ENCODE data around the gene RNF207.
A peak's percentile ranks its signal among the peaks of the same experiment; 100 is the strongest.

The RNF207 gene

GRCh38 chr1:6247651-6248050, 41.7 kb downstream of the RNF207 start:
- DNase-seq (ENCODE audit: extremely low read depth in 1 of 2, low read depth in 1 of 2) = no peak

GRCh38 chr1:6248161-6248776, 42.4 kb downstream of the RNF207 start:
- DNase-seq (ENCODE audit: extremely low read depth in 1 of 2, low read depth in 1 of 2) = no peak

- no peak for DNase-seq (ENCODE audit: extremely low read depth in 1 of 2, low read depth in 1 of 2)
Observed at GRCh38 chr1:6248932-6249738, 43.2 kb downstream of the RNF207 start.

GRCh38 chr1:6249739-6250689, 44.1 kb downstream of the RNF207 start:
- no peak for DNase-seq (ENCODE audit: extremely low read depth in 1 of 2, low read depth in 1 of 2)

- DNase-seq (ENCODE audit: extremely low read depth in 1 of 2, low read depth in 1 of 2) = no peak
Observed at GRCh38 chr1:6251233-6251632, 45.3 kb downstream of the RNF207 start.

GRCh38 chr1:6251681-6252373, 45.9 kb downstream of the RNF207 start:
- DNase-seq (ENCODE audit: extremely low read depth in 1 of 2, low read depth in 1 of 2) = no peak

- DNase-seq (ENCODE audit: extremely low read depth in 1 of 2, low read depth in 1 of 2) = no peak
Observed at GRCh38 chr1:6252374-6252710, 46.4 kb downstream of the RNF207 start.

GRCh38 chr1:6253380-6253779, 47.5 kb downstream of the RNF207 start:
- no peak for DNase-seq (ENCODE audit: extremely low read depth in 1 of 2, low read depth in 1 of 2)

- DNase-seq (ENCODE audit: extremely low read depth in 1 of 2, low read depth in 1 of 2) = no peak
Observed at GRCh38 chr1:6254691-6255090, 48.8 kb downstream of the RNF207 start.

- no peak for DNase-seq (ENCODE audit: extremely low read depth in 1 of 2, low read depth in 1 of 2)
Observed at GRCh38 chr1:6256645-6257044, 50.7 kb downstream of the RNF207 start.

GRCh38 chr1:6257541-6258069, 51.7 kb downstream of the RNF207 start:
- DNase-seq (ENCODE audit: extremely low read depth in 1 of 2, low read depth in 1 of 2) = no peak

- no peak for DNase-seq (ENCODE audit: extremely low read depth in 1 of 2, low read depth in 1 of 2)
Observed at GRCh38 chr1:6258675-6259074, 52.8 kb downstream of the RNF207 start.

GRCh38 chr1:6259491-6260362, 53.8 kb downstream of the RNF207 start:
- DNase-seq (ENCODE audit: extremely low read depth in 1 of 2, low read depth in 1 of 2) = peak; percentile 42 to 61

- DNase-seq (ENCODE audit: extremely low read depth in 1 of 2, low read depth in 1 of 2) = no peak
Observed at GRCh38 chr1:6260433-6260934, 54.6 kb downstream of the RNF207 start.

- DNase-seq (ENCODE audit: extremely low read depth in 1 of 2, low read depth in 1 of 2) = peak in 1 of 2 donors; percentile 46
Observed at GRCh38 chr1:6260961-6261614, 55.2 kb downstream of the RNF207 start, which contains the start of gene GPR153. GPR153 (minus strand) TSS chr1:6261098; CDS start chr1:6254905, 6,193 bp downstream.

GRCh38 chr1:6261615-6261995, 55.7 kb downstream of the RNF207 start:
- DNase-seq (ENCODE audit: extremely low read depth in 1 of 2, low read depth in 1 of 2) = no peak

- DNase-seq (ENCODE audit: extremely low read depth in 1 of 2, low read depth in 1 of 2) = no peak
Observed at GRCh38 chr1:6262555-6263420, 56.9 kb downstream of the RNF207 start.

- no peak for DNase-seq (ENCODE audit: extremely low read depth in 1 of 2, low read depth in 1 of 2)
Observed at GRCh38 chr1:6263716-6264115, 57.8 kb downstream of the RNF207 start.

All from activated CD8-positive, alpha-beta memory T cell treated with anti-CD3 and anti-CD28 coated beads for 1 hour (primary cell).